ENCODE results near the gene ULK3.

GRCh38 chr15:74825866-74826265 lies 17.1 kb downstream of the ULK3 start:
- TF ChIP-seq CTCF (IDR thresholded peaks at IDR 0.05) (no peak), POLR2A (IDR thresholded peaks at IDR 0.05) (no peak)

Data from heart left ventricle (tissue), 13 donors.